Duodenal mucosa (tissue), 2 donors: Measurements from ENCODE around the gene LCN2.

Experiments
- H3K27ac ChIP-seq: one replicate; pipeline ENCODE4 v1.7.0; 2013; ENCODE audit warnings: low read depth, low read length
- H3K27me3 ChIP-seq, 2 donors: one replicate each; pipeline ENCODE4 v1.7.0; 2013; ENCODE audit warnings: low read length in 2 of 2, control low read depth in 1 of 2; ENCODE audit not compliant: insufficient read depth in 2 of 2, control insufficient read depth in 1 of 2
- H3K36me3 ChIP-seq, 2 donors: one replicate each; pipeline ENCODE4 v1.7.0; 2013; ENCODE audit warnings: low read length in 2 of 2, control low read depth in 1 of 2; ENCODE audit not compliant: insufficient read depth in 2 of 2, control insufficient read depth in 1 of 2
- H3K4me1 ChIP-seq, 2 donors: one replicate each; pipeline ENCODE4 v1.7.0; 2013; ENCODE audit warnings: low read length in 2 of 2, control low read depth in 1 of 2; ENCODE audit not compliant: insufficient read depth in 2 of 2, control insufficient read depth in 1 of 2
- H3K4me3 ChIP-seq, 2 donors: one replicate each; pipeline ENCODE4 v1.7.0; 2013; ENCODE audit warnings: low read length in 2 of 2, low read depth in 1 of 2
- H3K9ac ChIP-seq, 2 donors: one replicate each; pipeline ENCODE4 v1.7.0; 2013; ENCODE audit warnings: low read length in 2 of 2, low read depth in 1 of 2
- H3K9me3 ChIP-seq, 2 donors: one replicate each; pipeline ENCODE4 v1.7.0; 2013; ENCODE audit warnings: low read length in 2 of 2, control low read depth in 1 of 2; ENCODE audit not compliant: control insufficient read depth in 1 of 2

The LCN2 gene

GRCh38 chr9:128142061-128142460, 7.2 kb upstream of the LCN2 start:
- Histone ChIP-seq H3K27ac (no peak overlapping the region), H3K4me3 (no peak overlapping the region), H3K36me3 (no peaks in the 10 kb centered on the region), H3K27me3 (no peaks in the 10 kb centered on the region), H3K9me3 (no peaks in the 10 kb centered on the region), H3K9ac (no peak overlapping the region), H3K4me1 (peaks cover 0 to 8% of the 10 kb centered on the region in 2 donors)

DNA sequence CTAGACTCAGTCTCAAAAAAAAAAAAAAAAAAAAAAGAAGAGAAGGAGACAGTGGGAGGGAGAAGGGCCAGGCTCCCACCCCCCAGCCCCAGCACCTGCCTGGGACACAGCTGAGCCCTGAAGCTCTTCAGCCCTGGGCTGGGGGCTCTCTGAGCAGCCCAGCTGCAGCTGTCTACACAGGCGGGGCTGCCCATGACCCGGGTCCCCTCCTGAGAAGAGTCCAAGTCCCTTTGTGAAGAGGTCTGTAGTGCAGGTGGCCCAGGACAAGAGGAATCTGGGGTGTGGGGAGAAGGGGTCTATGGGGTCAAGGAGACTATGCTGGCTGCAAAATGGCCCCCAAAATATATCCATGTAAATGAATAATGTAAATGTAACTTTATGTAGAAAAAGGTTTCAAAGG, 6.7 kb upstream of the LCN2 start:
- H3K9ac ChIP-seq: no peak overlapping the region
- no peaks in the 10 kb centered on the region for H3K9me3 ChIP-seq
- no peak overlapping the region for H3K27ac ChIP-seq
- H3K36me3 ChIP-seq: no peaks in the 10 kb centered on the region
- peaks cover 0 to 8% of the 10 kb centered on the region in 2 donors for H3K4me1 ChIP-seq
- H3K27me3 ChIP-seq: no peaks in the 10 kb centered on the region
- no peak overlapping the region for H3K4me3 ChIP-seq

GRCh38 chr9:128143525-128144238, 5.6 kb upstream of the LCN2 start:
- H3K27ac ChIP-seq: no peak overlapping the region
- no peaks in the 10 kb centered on the region for H3K36me3 ChIP-seq
- peaks cover 9 to 16% of the 10 kb centered on the region in 2 donors for H3K4me1 ChIP-seq
- no peak overlapping the region for H3K9ac ChIP-seq
- no peaks in the 10 kb centered on the region for H3K27me3 ChIP-seq
- H3K9me3 ChIP-seq: no peaks in the 10 kb centered on the region
- no peak overlapping the region for H3K4me3 ChIP-seq

DNA sequence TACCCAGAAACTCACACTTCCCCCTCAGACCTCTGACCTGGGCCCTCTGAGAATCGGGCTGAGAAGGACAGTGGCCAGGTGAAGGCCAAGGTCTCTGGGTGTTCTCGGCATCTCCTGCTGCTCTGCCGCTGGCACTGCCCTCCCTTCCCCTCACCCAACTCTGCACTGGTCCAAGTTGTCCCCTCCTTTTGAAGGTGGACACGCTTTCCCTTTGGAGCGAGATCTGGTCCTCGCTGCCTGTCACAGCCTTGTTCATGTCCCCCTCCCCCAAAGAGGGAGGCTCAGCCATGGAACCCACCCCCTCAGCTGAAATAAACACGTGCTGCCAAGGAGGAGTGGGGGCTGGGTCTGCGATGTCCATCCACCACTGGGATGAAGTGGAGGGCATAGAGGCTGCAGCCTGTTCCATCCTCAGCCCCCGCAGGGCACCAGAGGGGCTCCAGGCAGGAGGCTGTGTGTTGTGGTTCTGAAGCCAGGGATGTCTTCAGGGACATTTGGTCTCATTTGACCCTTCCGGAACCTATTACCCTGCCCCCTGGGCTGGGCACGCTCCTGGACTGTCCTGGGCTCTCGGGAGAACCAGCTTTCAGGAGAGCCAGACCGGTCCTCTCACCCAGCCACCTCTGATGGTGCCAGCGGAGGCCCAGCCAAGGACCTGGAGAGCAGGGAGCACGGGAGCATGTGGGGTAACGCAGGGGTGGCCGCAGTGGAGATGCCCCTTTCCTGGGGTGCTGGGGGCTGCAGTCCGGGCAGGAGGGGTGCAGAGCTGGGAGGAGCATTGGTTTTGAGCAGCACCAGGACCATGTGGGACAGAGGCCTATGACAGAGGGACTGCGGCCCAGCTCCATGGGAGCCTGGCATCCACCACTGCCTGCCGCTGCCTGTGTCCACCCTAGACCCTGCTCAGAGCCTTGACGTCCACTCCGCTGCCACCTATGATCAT, 4.7 kb upstream of the LCN2 start:
- Histone ChIP-seq H3K4me1 (peaks cover 17 to 23% of the 10 kb centered on the region in 2 donors), H3K36me3 (no peaks in the 10 kb centered on the region), H3K27ac (no peak overlapping the region), H3K4me3 (no peak overlapping the region), H3K27me3 (no peaks in the 10 kb centered on the region), H3K9me3 (no peaks in the 10 kb centered on the region), H3K9ac (no peak overlapping the region)

DNA sequence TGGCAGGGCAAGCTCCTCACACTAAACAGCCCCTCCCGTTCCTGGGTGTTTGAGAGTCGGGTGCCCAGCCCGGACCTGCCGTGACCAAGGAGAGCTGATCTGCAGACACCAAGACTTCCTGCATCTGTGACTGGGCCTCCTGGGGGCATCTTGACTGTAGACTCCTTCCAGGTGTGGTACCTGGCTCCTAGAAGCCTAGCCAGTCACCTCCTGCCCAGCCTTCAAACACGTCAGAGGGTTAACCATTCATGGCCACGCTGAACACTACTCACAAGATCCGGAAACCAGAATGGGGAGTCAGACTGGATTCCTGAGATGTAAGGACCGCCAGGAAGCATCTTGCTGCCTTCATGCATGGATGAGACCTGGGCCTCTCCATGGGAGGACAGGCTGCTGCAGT, 3.7 kb upstream of the LCN2 start:
- no peaks in the 10 kb centered on the region for H3K36me3 ChIP-seq
- peaks cover 26 to 33% of the 10 kb centered on the region in 2 donors for H3K4me1 ChIP-seq
- no peaks in the 10 kb centered on the region for H3K27me3 ChIP-seq
- no peaks in the 10 kb centered on the region for H3K9me3 ChIP-seq
- H3K9ac ChIP-seq: no peak overlapping the region
- no peak overlapping the region for H3K4me3 ChIP-seq
- no peak overlapping the region for H3K27ac ChIP-seq

- Histone ChIP-seq H3K4me1 (peaks cover 29 to 33% of the 10 kb centered on the region in 2 donors), H3K27ac (no peak overlapping the region), H3K4me3 (no peak overlapping the region), H3K36me3 (no peaks in the 10 kb centered on the region), H3K9ac (no peak overlapping the region), H3K9me3 (no peaks in the 10 kb centered on the region), H3K27me3 (no peaks in the 10 kb centered on the region)
Measured at GRCh38 chr9:128145951-128146351, 3.3 kb upstream of the LCN2 start.

DNA sequence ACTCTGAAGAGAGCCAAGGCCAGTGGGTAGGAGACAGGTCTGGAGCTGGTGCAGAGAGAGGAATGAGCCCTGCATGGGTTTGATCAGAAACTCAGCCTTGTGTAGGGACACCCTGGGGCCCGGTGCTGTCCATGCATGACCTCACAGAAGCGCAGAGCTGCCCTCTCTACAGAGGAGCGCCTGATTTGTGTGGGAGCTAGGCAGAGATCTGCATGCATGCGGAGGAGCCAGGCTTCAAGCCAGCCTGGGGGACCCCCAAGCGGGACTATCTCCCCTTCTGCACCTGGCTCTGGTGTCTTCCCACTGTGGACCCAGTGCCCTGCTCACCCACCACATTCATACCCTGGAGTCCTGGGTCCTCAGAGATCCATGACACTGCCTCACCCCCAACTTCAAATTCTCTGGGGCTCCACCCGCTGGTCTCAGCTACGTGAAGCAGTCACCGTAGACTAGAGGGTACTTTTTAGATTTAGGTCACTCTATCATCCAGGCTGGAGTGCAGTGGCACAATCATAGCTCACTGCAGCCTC, 2.6 kb upstream of the LCN2 start:
- Histone ChIP-seq H3K4me1 (peaks cover 29 to 33% of the 10 kb centered on the region in 2 donors), H3K36me3 (no peaks in the 10 kb centered on the region), H3K9me3 (no peaks in the 10 kb centered on the region), H3K9ac (no peak overlapping the region), H3K27ac (no peak overlapping the region), H3K4me3 (no peak overlapping the region), H3K27me3 (no peaks in the 10 kb centered on the region)

- peaks cover 29 to 33% of the 10 kb centered on the region in 2 donors for H3K4me1 ChIP-seq
- H3K36me3 ChIP-seq: no peaks in the 10 kb centered on the region
- peak overlapping the region; percentile 10 to 51 for H3K9ac ChIP-seq
- no peaks in the 10 kb centered on the region for H3K27me3 ChIP-seq
- peak overlapping the region; percentile 15 for H3K27ac ChIP-seq
- no peak overlapping the region for H3K4me3 ChIP-seq
- no peaks in the 10 kb centered on the region for H3K9me3 ChIP-seq
Measured at GRCh38 chr9:128148509-128149000, 698 bp upstream of the LCN2 start.

DNA sequence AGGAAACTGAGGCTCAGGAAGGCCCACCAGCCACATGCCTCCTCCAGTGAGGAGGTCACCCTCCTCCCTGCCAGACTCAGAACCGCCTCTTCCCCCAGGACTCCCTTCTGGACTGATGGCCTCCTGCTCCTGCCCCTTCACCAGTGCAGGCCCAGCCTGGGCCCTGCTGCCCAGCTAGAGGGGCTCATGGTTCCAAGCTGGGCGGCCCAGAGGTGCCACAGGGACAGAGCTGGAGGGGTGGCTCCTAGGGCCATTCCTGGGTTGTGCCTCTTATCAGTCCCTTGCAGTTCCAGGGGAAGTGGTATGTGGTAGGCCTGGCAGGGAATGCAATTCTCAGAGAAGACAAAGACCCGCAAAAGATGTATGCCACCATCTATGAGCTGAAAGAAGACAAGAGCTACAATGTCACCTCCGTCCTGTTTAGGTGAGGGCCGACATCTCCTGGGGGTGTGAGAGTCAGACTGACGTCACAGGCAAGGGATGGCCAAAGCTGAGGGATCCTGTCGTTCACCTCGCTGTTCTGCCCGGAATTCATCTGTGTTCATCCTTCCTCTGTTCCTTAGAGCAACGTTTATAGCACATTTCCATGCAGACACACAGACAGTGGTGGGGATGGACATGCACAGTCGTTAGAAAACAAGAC, 819 bp downstream of the LCN2 start:
- Histone ChIP-seq H3K27ac (no peak overlapping the region), H3K4me1 (peaks cover 26 to 29% of the 10 kb centered on the region in 2 donors), H3K9ac (peak overlapping the region in 1 of 2 donors; percentile 10)

More for the DNA sequence above, 819 bp downstream of the LCN2 start:
- H3K36me3 ChIP-seq: no peaks in the 10 kb centered on the region
- no peaks in the 10 kb centered on the region for H3K27me3 ChIP-seq
- H3K4me3 ChIP-seq: peak overlapping the region; percentile 5 to 36
- H3K9me3 ChIP-seq: no peaks in the 10 kb centered on the region
